SU-DHL-6 (cell line): ENCODE measurements around the gene TAX1BP1.

Experiments used
- H2AFZ ChIP-seq: fragments of 200-600 bp; sonication (generic); 2 replicates; pipeline ENCODE4 v1.6.1; 2014; ENCODE audit warnings: low read depth, mild to moderate bottlenecking, moderate library complexity, mixed read lengths, antibody characterized with exemption, low read length; ENCODE audit not compliant: severe bottlenecking
- H3F3A ChIP-seq: fragments of 200-600 bp; shearing (Covaris generic); 2 replicates; pipeline ENCODE4 v1.6.0; 2016; ENCODE audit warnings: antibody characterized with exemption, mild to moderate bottlenecking; ENCODE audit not compliant: insufficient read depth
- H3K27ac ChIP-seq: fragments of 200-600 bp; sonication (generic); 2 replicates; pipeline ENCODE4 v1.5.1; 2016; ENCODE audit warnings: low read depth, mild to moderate bottlenecking, low read length, moderate library complexity, mixed read lengths
- H3K27me3 ChIP-seq: fragments of 200-600 bp; sonication (generic), shearing (Covaris generic); 2 replicates; pipeline ENCODE4 v1.6.0; 2014; ENCODE audit warnings: mild to moderate bottlenecking, low read length
- H3K36me3 ChIP-seq: fragments of 200-600 bp; sonication (generic); 2 replicates; pipeline ENCODE4 v1.6.1; 2014; ENCODE audit warnings: mild to moderate bottlenecking, low read length, mixed read lengths
- H3K4me2 ChIP-seq: fragments of 300-600, 200-600 bp; shearing (Covaris generic), sonication (generic); 2 replicates; pipeline ENCODE4 v1.6.0; 2014; ENCODE audit warnings: low read length, low read depth, mild to moderate bottlenecking; ENCODE audit not compliant: poor library complexity, severe bottlenecking
- H3K4me3 ChIP-seq: fragments of 200-600 bp; sonication (generic); 2 replicates; pipeline ENCODE4 v1.5.1; 2014; ENCODE audit warnings: antibody characterized with exemption, low read length, mild to moderate bottlenecking, mixed read lengths; ENCODE audit not compliant: insufficient read depth, poor library complexity, severe bottlenecking
- H3K79me2 ChIP-seq: fragments of 200-600 bp; sonication (generic); 2 replicates; pipeline ENCODE4 v1.6.1; 2014; ENCODE audit warnings: mild to moderate bottlenecking, low read length, moderate library complexity; ENCODE audit not compliant: insufficient read depth
- H3K9ac ChIP-seq: fragments of 200-600 bp; sonication (generic); 2 replicates; pipeline ENCODE4 v1.7.0; 2014; ENCODE audit warnings: mild to moderate bottlenecking, low read length
- H3K9me2 ChIP-seq: fragments of 200-600 bp; sonication (generic); replicated peaks from 2 replicates; pipeline ENCODE4 v1.6.1; 2014; ENCODE audit warnings: low read length; ENCODE audit not compliant: insufficient read depth
- H3K9me3 ChIP-seq: fragments of 200-600 bp; sonication (generic); 2 replicates; pipeline ENCODE4 v1.6.1; 2014; ENCODE audit warnings: low read length, mixed read lengths; ENCODE audit not compliant: insufficient read depth
- H4K20me1 ChIP-seq: fragments of 200-600 bp; sonication (generic); 2 replicates; pipeline ENCODE4 v1.6.1; 2014; ENCODE audit warnings: low read depth, mild to moderate bottlenecking, antibody characterized with exemption, low read length, moderate library complexity, mixed read lengths
- EZH2phosphoT487 ChIP-seq: fragments of 200-600 bp; sonication (generic), shearing (Covaris generic); conservative IDR thresholded peaks from 2 replicates; pipeline ENCODE4 v1.6.1; 2018; ENCODE audit warnings: mild to moderate bottlenecking, antibody characterized with exemption, low read length, moderate library complexity, mixed read lengths
- TF ChIP-seq, protein P1 (sequence below): fragments of 200-600 bp; sonication (generic); IDR thresholded peaks from one replicate; pipeline ENCODE4 v1.5.1; 2017; ENCODE audit warnings: antibody characterized with exemption, mild to moderate bottlenecking, low read length, moderate library complexity; ENCODE audit not compliant: insufficient read depth, poor library complexity, severe bottlenecking

The TAX1BP1 gene

DNA sequence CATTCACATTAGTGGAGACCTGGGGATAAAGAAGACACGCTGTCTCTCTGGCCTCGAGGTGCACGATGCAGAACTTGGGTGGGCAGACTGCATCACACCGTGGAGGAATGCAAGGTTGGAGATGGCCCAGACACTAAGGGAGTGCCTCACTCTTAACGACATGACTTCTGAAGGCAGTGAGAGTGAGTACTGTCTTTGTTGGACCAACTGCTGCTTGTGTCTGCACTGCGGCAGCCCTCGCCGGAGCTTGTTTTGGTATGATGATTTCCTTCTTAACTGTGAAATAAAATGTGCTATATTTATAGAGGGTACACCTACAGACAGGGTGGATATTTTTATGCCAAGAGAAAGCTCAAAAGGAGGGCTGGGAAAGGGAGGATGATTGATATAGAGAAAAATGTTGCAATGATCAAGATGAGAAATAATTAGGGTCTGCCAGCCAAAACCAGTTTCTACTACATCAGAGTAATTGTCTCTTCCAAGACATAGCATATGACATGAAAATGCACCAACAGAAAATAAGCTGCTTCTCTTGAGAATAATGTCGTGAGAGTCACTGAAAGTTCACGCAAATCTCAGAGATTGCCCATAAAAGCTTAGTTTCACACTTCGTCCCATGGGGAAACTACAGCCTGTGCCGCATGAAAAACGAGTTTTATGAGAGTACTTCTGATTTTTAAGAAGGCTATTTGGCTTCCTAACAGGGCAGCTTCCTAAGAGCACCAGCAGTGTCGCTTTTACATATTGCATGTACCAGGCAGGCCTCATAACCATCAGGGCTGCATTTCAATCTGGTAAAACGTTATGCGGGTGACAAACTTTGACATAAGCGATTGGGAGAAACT lies 127.1 kb downstream of the TAX1BP1 start:
- Histone ChIP-seq H3K27me3 (no peaks in the 10 kb centered on the region), H4K20me1 (no peaks in the 10 kb centered on the region), H3K27ac (no peak overlapping the region), H3K36me3 (no peaks in the 10 kb centered on the region), H3K9me2 (no peaks in the 10 kb centered on the region), H3K9ac (no peak overlapping the region), H3K4me3 (no peak overlapping the region), H2AFZ (no peak overlapping the region), H3F3A (no peaks in the 10 kb centered on the region), H3K79me2 (no peaks in the 10 kb centered on the region), H3K4me2 (no peak overlapping the region), H3K9me3 (no peaks in the 10 kb centered on the region)
- TF ChIP-seq, protein P1, sequence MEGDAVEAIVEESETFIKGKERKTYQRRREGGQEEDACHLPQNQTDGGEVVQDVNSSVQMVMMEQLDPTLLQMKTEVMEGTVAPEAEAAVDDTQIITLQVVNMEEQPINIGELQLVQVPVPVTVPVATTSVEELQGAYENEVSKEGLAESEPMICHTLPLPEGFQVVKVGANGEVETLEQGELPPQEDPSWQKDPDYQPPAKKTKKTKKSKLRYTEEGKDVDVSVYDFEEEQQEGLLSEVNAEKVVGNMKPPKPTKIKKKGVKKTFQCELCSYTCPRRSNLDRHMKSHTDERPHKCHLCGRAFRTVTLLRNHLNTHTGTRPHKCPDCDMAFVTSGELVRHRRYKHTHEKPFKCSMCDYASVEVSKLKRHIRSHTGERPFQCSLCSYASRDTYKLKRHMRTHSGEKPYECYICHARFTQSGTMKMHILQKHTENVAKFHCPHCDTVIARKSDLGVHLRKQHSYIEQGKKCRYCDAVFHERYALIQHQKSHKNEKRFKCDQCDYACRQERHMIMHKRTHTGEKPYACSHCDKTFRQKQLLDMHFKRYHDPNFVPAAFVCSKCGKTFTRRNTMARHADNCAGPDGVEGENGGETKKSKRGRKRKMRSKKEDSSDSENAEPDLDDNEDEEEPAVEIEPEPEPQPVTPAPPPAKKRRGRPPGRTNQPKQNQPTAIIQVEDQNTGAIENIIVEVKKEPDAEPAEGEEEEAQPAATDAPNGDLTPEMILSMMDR: no peak
- no peak for TF ChIP-seq EZH2phosphoT487

DNA sequence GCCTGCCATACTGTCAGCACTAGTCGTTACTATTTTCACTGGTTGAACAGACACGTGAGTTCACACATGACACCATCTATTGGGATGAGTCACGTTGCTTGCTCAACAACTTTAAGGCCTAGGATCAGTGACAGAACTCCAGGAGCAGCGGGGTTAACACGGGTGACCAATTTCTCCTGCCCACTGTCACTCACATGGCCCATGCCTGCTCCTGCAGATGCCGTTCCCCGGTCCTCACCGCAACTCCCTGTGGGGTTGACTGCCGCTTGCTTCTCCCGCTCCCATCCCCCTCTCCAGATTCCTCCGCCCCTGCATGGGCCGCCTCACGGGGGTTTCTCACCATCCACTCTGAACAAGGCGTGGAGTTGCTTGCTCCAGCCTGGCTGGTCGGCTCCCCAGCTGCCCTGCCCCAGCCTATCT lies 128.2 kb downstream of the TAX1BP1 start:
- Histone ChIP-seq H3K9ac (no peak overlapping the region), H3K79me2 (no peaks in the 10 kb centered on the region), H3K4me2 (no peak overlapping the region), H4K20me1 (no peaks in the 10 kb centered on the region), H3K4me3 (no peak overlapping the region), H3F3A (no peaks in the 10 kb centered on the region), H3K36me3 (no peaks in the 10 kb centered on the region), H3K27me3 (no peaks in the 10 kb centered on the region), H2AFZ (no peak overlapping the region), H3K9me2 (no peaks in the 10 kb centered on the region), H3K9me3 (no peaks in the 10 kb centered on the region), H3K27ac (no peak overlapping the region)
- TF ChIP-seq EZH2phosphoT487: no peak
- TF ChIP-seq, protein P1: no peak

DNA sequence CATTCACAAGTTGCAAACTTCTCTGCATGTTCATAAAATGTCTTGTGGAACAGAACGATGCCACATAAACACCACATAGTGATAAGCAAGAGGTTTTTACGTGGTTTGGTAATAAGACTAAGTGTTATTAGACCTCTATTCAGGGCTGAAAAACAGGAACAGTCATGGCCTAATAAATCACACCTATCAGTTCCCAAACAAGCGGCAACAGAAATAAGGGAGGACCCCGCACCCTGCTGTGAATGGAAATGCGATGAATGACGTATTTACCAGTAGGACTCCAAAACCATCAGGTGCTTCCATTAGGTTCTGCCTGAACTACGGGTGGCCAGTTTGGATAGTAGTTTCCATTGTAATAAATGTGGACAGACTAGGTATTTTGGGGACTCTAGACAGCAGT lies 129.1 kb downstream of the TAX1BP1 start:
- Histone ChIP-seq H3K9ac (no peak overlapping the region), H3K27me3 (no peaks in the 10 kb centered on the region), H3K36me3 (no peaks in the 10 kb centered on the region), H3K9me2 (no peaks in the 10 kb centered on the region), H4K20me1 (no peaks in the 10 kb centered on the region), H3K79me2 (no peaks in the 10 kb centered on the region), H3K27ac (no peak overlapping the region), H3F3A (no peaks in the 10 kb centered on the region), H3K4me3 (no peak overlapping the region), H3K4me2 (no peak overlapping the region), H3K9me3 (no peaks in the 10 kb centered on the region), H2AFZ (no peak overlapping the region)
- TF ChIP-seq EZH2phosphoT487: no peak
- TF ChIP-seq, protein P1: no peak
